HG03045 (cell line): Measurements from ENCODE around the gene COBL.
"Not testable (repeated sequence)": the region's sequence is repeated elsewhere in the genome, so short reads cannot be mapped to it uniquely, and the experiment has no call there.

Experiments
- ATAC-seq: cut with Tn5 transposase; IDR thresholded peaks from one replicate; pipeline ENCODE4 v1.9.1; 2021; ENCODE audit warnings: mild to moderate bottlenecking, moderate library complexity; ENCODE audit not compliant: unreplicated experiment

Gene COBL

DNA sequence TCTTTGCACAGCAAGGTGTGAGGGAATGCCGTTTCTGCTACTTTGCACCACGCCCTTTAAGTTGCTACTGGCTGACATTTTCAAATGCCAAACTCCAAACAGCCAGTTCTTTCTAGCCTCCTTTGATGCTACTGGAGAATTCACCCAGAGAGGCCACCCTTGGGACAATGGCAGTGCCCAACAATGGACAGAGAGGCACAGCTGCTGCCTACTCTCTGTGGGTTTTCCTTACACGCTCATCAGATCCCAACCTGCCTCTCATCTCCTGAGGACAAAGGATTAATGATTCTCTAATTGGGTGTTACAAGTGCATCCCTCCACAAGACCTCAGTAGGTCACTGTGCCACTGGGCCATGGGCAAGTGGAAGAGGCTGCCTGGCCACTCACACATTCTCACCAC lies 105.8 kb downstream of the COBL start:
- no peak for ATAC-seq

DNA sequence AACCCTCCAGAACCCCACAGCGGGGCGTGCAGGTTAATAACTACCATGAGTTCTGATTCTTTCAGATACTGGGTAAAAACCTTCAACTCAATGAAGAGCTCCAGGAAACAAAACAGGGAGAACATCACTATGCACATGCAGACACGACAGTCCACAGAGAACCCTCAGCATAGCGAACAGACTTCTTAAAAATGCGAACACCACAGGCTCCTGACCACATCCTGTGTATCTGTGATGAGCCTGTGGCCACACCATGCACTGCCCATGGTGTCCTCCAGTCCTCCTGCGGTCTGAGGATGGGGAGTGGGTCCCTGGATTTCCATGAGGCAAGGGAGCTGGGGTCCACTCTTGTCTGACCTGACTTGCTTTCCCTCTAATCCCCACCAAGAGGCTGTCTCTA lies 107.2 kb downstream of the COBL start:
- ATAC-seq: no peak

- not testable (repeated sequence) for ATAC-seq
Observed at GRCh38 chr7:51208125-51208524, 108.5 kb downstream of the COBL start.

- ATAC-seq: no peak
Observed at GRCh38 chr7:51198654-51199053, 118.0 kb downstream of the COBL start.

DNA sequence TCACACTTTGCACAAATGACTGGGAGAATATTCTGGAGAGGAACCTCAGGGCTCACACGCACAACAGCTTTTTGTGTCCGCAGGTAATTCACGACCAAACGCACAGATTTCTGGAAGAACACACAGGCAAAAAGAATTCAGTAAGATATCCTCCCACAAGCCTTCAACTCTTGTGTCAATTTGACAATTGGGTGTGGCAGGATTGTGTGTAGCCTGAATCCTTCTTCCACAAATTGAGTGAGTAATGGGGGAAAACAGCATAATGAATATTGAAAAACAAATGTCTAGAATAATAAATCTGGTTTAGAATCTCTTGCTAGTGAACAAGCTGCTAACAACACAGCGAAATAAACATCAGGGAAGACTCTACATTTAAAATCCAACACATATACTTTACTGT lies 125.6 kb downstream of the COBL start:
- ATAC-seq: no peak

- ATAC-seq: no peak
Observed at GRCh38 chr7:51189777-51190176, 126.8 kb downstream of the COBL start.

- no peak for ATAC-seq
Observed at GRCh38 chr7:51188987-51189386, 127.6 kb downstream of the COBL start.

DNA sequence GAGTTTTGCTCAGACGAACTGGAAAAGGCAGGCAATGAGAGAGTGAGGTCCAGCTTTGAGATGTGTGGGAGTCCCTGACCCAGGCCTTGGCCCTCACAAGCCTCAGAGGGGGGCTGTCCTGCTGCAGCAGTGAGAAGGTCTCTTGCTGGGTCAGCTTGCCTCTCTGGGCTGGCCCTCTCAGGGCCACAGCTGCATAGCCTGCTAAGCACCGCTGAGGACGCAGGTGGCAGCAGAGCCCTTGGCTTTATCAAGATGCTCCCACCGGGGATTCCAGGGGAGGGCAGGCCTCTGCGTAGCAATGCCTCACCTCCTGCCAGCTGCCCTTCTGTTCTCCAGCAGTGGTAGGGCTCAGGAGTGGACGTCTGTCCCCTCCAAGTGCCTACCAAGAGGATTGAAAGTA lies 128.7 kb downstream of the COBL start:
- no peak for ATAC-seq

- no peak for ATAC-seq
Observed at GRCh38 chr7:51186531-51186930, 130.1 kb downstream of the COBL start.

GRCh38 chr7:51182636-51183166 lies 133.9 kb downstream of the COBL start:
- no peak for ATAC-seq

DNA sequence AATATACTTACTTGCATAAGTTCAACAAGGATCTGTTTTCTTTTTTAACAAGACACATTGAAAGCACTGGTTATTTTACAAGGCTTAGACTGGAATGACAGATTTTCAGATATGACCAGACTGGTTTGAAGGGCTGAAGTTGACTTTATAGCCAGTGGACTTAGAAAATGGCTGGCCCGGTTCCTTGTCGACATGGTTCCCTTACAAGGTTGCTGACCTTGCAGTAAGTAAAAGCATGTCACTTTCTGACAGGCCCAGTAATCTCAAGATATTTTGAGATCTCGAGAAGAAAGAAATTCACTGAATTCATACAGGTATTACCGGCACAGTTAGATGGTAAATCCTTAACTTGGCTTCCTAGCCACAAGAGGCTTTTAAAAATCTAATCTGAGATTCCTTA lies 136.5 kb downstream of the COBL start:
- no peak for ATAC-seq

GRCh38 chr7:51175992-51176388 lies 140.6 kb downstream of the COBL start:
- ATAC-seq: no peak

- no peak for ATAC-seq
Observed at GRCh38 chr7:51175316-51175991, 141.2 kb downstream of the COBL start.

GRCh38 chr7:51165337-51165736 lies 151.3 kb downstream of the COBL start:
- ATAC-seq: no peak

DNA sequence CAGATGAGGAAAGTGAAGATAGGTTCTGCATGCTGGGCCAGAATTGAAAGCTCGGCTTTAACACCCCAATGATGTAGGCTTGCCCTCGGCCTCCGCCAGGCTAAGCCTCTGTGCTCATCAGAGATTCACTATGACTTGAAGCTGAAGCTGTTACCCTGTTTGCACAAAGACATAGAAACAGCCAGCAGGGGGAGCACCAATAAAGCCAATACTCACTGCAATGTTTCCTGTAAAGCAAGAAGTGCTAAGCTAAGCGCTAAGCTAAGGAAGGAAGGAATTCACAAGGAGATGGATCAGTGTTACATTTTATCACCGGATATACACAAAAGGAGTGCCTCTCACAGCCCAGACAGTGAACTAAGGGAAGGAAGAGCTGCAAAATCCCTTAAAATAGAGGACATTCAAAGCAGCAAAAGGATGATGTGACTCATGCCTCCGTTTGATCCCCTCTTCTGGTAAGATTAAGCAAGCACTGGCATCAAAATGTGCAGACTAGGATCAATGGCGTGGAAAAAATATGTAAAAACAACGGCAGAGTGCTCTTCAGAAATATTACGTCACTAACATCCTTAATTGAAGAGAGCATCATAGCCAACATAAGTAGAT lies 153.8 kb downstream of the COBL start:
- ATAC-seq: peak; percentile 93

GRCh38 chr7:51161937-51162336 lies 154.7 kb downstream of the COBL start:
- no peak for ATAC-seq

- no peak for ATAC-seq
Observed at GRCh38 chr7:51160990-51161615, 155.5 kb downstream of the COBL start.

GRCh38 chr7:51160411-51160810 lies 156.2 kb downstream of the COBL start:
- no peak for ATAC-seq

GRCh38 chr7:51158742-51159445 lies 157.7 kb downstream of the COBL start:
- ATAC-seq: no peak

DNA sequence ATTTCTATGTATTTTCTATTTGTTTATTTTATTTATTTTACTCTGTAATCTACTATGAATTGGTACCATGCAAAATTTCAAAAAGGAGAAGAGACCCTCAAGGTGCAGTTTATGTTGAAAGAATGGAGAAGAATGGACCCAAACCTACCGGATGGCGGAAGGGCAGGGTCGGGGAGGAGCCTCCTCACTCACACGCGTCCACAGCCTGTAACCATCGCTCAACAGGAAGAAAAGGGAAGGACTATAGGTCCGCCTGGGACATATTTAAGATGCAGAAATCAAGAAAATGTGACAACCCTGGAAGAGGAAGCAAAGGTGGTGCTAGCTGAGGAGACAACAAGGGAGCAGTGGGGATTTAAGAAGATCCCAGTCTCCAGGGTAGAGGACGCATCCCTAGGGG lies 158.4 kb downstream of the COBL start:
- ATAC-seq: no peak

- no peak for ATAC-seq
Observed at GRCh38 chr7:51154201-51154600, 162.4 kb downstream of the COBL start.
